ENCODE data around the gene MYO9B. TPM values are rescaled to one million over a fixed set of nuclear protein-coding genes. Genes with fewer than 3 reads are reported as not detected.

The MYO9B gene
- total and polyA plus RNA-seq, 2 of the 13 experiments (the other 11 are each of a cell fraction or from before 2014, with no cell fraction given), result 18.0 to 18.3 TPM

- TF ChIP-seq ARID4A (CRISPR knock-in tag; IDR thresholded peaks at IDR 0.05; ENCODE audit: borderline replicate concordance) (peak; percentile 62; the same call in 1 of the 2 replicates), REST (IDR thresholded peaks at IDR 0.05; ENCODE audit: borderline replicate concordance in 1 of 2, low read depth in 1 of 2, low read length in 2 of 2) (peak in 1 of 2 experiments; percentile 19; a peak in 1 of 4 replicates), ZNF557 (CRISPR knock-in tag; IDR thresholded peaks at IDR 0.05) (no peak), ZNF235 (CRISPR knock-in tag; IDR thresholded peaks at IDR 0.05; ENCODE audit: borderline replicate concordance) (no peak), ZNF510 (CRISPR knock-in tag; IDR thresholded peaks at IDR 0.05; ENCODE audit: low read depth) (no peak), ZFP36L2 (CRISPR knock-in tag; IDR thresholded peaks at IDR 0.05) (no peak), HIVEP1 (CRISPR knock-in tag; IDR thresholded peaks at IDR 0.05) (peak; percentile 70; the same call in 1 of the 2 replicates), EP300 (IDR thresholded peaks at IDR 0.05; ENCODE audit: low read depth in 2 of 2, low read length in 2 of 2) (peak; percentile 23 to 42; a peak in 1 of 4 replicates), EP300 (CRISPR knock-in tag; IDR thresholded peaks at IDR 0.05; ENCODE audit: borderline replicate concordance) (no peak), ZNF761 (CRISPR knock-in tag; conservative IDR thresholded peaks at IDR 0.05) (no peak), BCL3 (CRISPR knock-in tag; IDR thresholded peaks at IDR 0.05) (no peak), SOX13 (IDR thresholded peaks at IDR 0.05) (0 out of 2 replicates have a peak, but pooled peaks have one; percentile 11), SOX13 (CRISPR knock-in tag; conservative IDR thresholded peaks at IDR 0.05 in 1 of 2, IDR thresholded peaks at IDR 0.05 in 1 of 2) (peak in 1 of 2 experiments; percentile 91; a peak in 2 of 4 replicates), ZNF598 (CRISPR knock-in tag; IDR thresholded peaks at IDR 0.05; ENCODE audit: borderline replicate concordance) (peak; percentile 65; the same call in 1 of the 2 replicates), THAP11 (CRISPR knock-in tag; IDR thresholded peaks at IDR 0.05) (0 out of 2 replicates have a peak, but pooled peaks have one; percentile 32), BRD4 (CRISPR knock-in tag; IDR thresholded peaks at IDR 0.05) (0 out of 2 replicates have a peak, but pooled peaks have one; percentile 59), ZNF691 (CRISPR knock-in tag; IDR thresholded peaks at IDR 0.05; ENCODE audit: borderline replicate concordance, low read depth) (no peak), NR2C2 (CRISPR knock-in tag; IDR thresholded peaks at IDR 0.05; ENCODE audit: borderline replicate concordance) (peak; percentile 60)
Observed at GRCh38 chr19:17200408-17201079, 125.0 kb downstream of the MYO9B start (continued).
